Sigmoid colon (tissue), 4 donors: ENCODE results near the gene FANK1.

ENCODE experiments used
- CTCF ChIP-seq, 4 experiments: fragments of 450-650 bp in 3 of 4; fragments of 200-600 bp in 1 of 4; IDR thresholded peaks; one replicate each; pipeline ENCODE4 v1.5.1; 2016 to 2019; ENCODE audit warnings: antibody characterized with exemption in 4 of 4, mild to moderate bottlenecking in 3 of 4, moderate library complexity in 2 of 4
- POLR2A ChIP-seq, 2 donors: fragments of 450-650 bp; IDR thresholded peaks; one replicate each; pipeline ENCODE4 v1.6.1; 2016; ENCODE audit warnings: antibody characterized with exemption in 2 of 2, mild to moderate bottlenecking in 2 of 2, moderate library complexity in 2 of 2
- POLR2AphosphoS5 ChIP-seq, 4 donors: sonication (generic); formaldehyde crosslinking; IDR thresholded peaks; one replicate each; pipeline ENCODE4 v1.6.1; 2017; ENCODE audit warnings: antibody characterized with exemption in 4 of 4

- TF ChIP-seq POLR2AphosphoS5 (IDR thresholded peaks at IDR 0.05) = no peak
- no peak for TF ChIP-seq POLR2A (IDR thresholded peaks at IDR 0.05)
- no peak for TF ChIP-seq CTCF (IDR thresholded peaks at IDR 0.05)
Observed at GRCh38 chr10:126001576-126001975, 105.2 kb downstream of the FANK1 start.
